Neutrophil (primary cell): ENCODE measurements around the gene UBE2L6.

Experiments
- H3K27ac ChIP-seq: fragments of 200-600 bp; sonication (generic); 2 replicates; pipeline ENCODE4 v1.5.1; 2016; ENCODE audit warnings: mild to moderate bottlenecking, moderate library complexity
- H3K27me3 ChIP-seq: fragments of 200-600 bp; sonication (generic); 2 replicates; pipeline ENCODE4 v1.6.0; 2016; ENCODE audit warnings: mild to moderate bottlenecking
- H3K36me3 ChIP-seq: fragments of 200-600 bp; sonication (generic); 2 replicates; pipeline ENCODE4 v1.5.1; 2017
- H3K4me1 ChIP-seq, 2 experiments: fragments of 200-600 bp in 1 of 2; sonication (generic) in 1 of 2; 1 replicate in 1 of 2; 2 replicates in 1 of 2; pipeline versions ENCODE4 v1.5.1 to v1.6.1; 2013 to 2016; ENCODE audit warnings: low read depth in 1 of 2, low read length in 1 of 2, mild to moderate bottlenecking in 1 of 2, moderate library complexity in 1 of 2; ENCODE audit not compliant: control insufficient read depth in 1 of 2, insufficient read depth in 1 of 2
- H3K4me3 ChIP-seq, 2 experiments: fragments of 200-600 bp in 1 of 2; sonication (generic) in 1 of 2; 1 replicate in 1 of 2; 2 replicates in 1 of 2; pipeline ENCODE4 v1.5.1; 2013 to 2016; ENCODE audit warnings: low read depth in 1 of 2, low read length in 1 of 2, mild to moderate bottlenecking in 1 of 2, moderate library complexity in 1 of 2
- H3K9me3 ChIP-seq: fragments of 200-600 bp; sonication (generic); 2 replicates; pipeline ENCODE4 v1.5.1; 2016
- CTCF ChIP-seq: fragments of 200-600 bp; sonication (generic); IDR thresholded peaks from 2 replicates; pipeline ENCODE4 v1.5.1; 2016; ENCODE audit warnings: antibody characterized with exemption

Gene UBE2L6

GRCh38 chr11:57530215-57530595, 37.3 kb downstream of the UBE2L6 start:
- TF ChIP-seq CTCF, result no peak
- H3K27me3 ChIP-seq, result no peaks in the 10 kb centered on the region
- peaks cover 22 to 25% of the 10 kb centered on the region in 2 experiments for H3K4me1 ChIP-seq
- H3K36me3 ChIP-seq, result no peaks in the 10 kb centered on the region
- H3K4me3 ChIP-seq, result peak overlapping the region; percentile 74 to 75
- peak overlapping the region; percentile 77 for H3K27ac ChIP-seq
- H3K9me3 ChIP-seq, result no peaks in the 10 kb centered on the region

DNA sequence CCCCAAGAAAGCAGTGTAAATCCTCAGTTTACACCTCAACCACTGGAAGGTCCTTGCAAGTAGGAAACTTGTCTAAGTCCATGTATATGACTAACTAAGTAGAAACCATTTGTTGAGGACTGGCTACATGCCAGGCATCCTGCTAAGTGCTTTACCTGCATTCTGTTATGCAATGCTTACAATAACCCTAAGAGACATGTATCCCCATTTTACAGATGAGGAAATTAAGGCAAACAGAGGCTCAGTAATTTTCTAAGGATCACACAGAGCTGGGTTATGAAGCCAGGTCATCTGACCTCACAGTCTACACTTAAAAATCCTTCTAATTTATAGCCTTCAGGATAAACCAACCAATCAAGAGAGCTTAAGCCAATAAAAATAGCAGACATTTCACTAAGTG, 38.5 kb downstream of the UBE2L6 start:
- H3K4me1 ChIP-seq, result peaks cover 22 to 25% of the 10 kb centered on the region in 2 experiments
- H3K4me3 ChIP-seq, result no peak overlapping the region
- no peaks in the 10 kb centered on the region for H3K36me3 ChIP-seq
- no peak overlapping the region for H3K27ac ChIP-seq
- TF ChIP-seq CTCF, result no peak
- no peaks in the 10 kb centered on the region for H3K27me3 ChIP-seq
- no peaks in the 10 kb centered on the region for H3K9me3 ChIP-seq

- no peak overlapping the region for H3K27ac ChIP-seq
- no peaks in the 10 kb centered on the region for H3K9me3 ChIP-seq
- H3K4me3 ChIP-seq, result no peak overlapping the region
- TF ChIP-seq CTCF, result peak; percentile 88
- no peaks in the 10 kb centered on the region for H3K27me3 ChIP-seq
- H3K4me1 ChIP-seq, result peaks cover 22 to 25% of the 10 kb centered on the region in 2 experiments
- H3K36me3 ChIP-seq, result no peaks in the 10 kb centered on the region
These were observed 40.3 kb downstream of the UBE2L6 start for GRCh38 chr11:57527056-57527631.

DNA sequence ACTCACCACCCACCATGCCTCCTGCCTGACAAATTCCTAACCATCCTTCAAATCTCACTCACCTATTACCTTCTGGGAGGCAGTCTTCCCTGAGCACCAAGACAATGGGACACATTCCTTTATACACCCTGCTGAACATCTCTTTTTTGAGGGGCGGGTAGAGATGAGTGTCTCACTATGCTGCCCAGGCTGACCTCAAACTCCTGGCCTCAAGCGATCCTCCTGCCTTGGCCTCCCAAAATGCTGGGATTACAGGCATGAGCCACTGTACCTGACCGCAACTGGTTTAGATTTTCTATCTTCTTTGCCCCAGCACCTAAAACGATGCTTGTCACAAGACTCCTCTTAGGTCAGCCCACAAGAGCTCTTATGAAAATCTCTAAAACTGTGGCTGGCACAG, 44.1 kb downstream of the UBE2L6 start:
- no peak for TF ChIP-seq CTCF
- Histone ChIP-seq H3K27me3 (no peaks in the 10 kb centered on the region), H3K4me1 (no peaks in the 10 kb centered on the region), H3K36me3 (no peaks in the 10 kb centered on the region), H3K4me3 (no peak overlapping the region), H3K27ac (no peak overlapping the region), H3K9me3 (no peaks in the 10 kb centered on the region)

DNA sequence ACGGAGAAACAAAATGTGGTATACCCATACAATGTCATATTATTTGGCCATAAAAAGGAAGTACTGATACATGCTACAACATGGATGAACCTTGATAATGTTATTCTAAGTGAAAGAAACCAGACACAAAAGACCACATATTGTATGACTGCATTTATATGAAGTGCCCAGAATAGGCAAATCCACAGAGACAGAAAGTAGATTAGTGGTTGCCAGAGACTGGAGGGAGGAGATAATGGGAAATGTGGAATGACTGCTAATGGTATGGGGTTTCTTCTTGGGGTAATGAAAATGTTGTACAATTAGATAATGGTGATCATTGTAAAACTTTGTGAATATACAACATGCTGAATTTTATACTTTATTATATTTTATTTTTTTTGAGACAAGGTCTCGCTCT, 46.4 kb downstream of the UBE2L6 start:
- no peak overlapping the region for H3K4me3 ChIP-seq
- peaks cover 1 to 2% of the 10 kb centered on the region in 2 experiments for H3K4me1 ChIP-seq
- no peak for TF ChIP-seq CTCF
- H3K27me3 ChIP-seq, result peaks cover 1% of the 10 kb centered on the region
- no peak overlapping the region for H3K27ac ChIP-seq
- H3K36me3 ChIP-seq, result no peaks in the 10 kb centered on the region
- no peaks in the 10 kb centered on the region for H3K9me3 ChIP-seq

DNA sequence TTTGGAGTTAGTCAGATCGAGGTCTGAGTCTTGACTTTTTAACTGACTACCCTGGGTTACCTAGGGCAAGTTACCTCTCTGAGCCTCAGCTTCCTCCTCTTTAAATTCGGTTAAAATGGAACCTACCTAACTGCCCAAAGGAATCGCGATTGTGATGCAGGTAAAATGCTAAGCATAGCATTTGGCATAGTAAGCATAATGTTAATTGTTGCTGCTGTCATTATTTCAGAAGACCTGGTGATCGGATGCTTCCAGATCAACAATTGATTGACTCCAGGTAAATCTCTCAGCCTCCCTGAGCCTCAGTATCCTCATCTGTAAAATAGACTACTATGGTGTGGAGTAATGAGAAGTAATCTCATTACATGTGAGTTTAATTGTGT, 51.4 kb downstream of the UBE2L6 start:
- Histone ChIP-seq H3K9me3 (no peaks in the 10 kb centered on the region), H3K36me3 (no peaks in the 10 kb centered on the region), H3K27me3 (peaks cover 17% of the 10 kb centered on the region), H3K4me3 (peak overlapping the region; percentile 61 to 69), H3K4me1 (peaks cover 24 to 25% of the 10 kb centered on the region in 2 experiments), H3K27ac (no peak overlapping the region)
- no peak for TF ChIP-seq CTCF
